Tibial nerve (tissue), 3 donors: Measurements from ENCODE around the gene CD93.

Experiments
- CTCF ChIP-seq, 5 experiments: fragments of 200-600 bp in 3 of 5; fragments of 450-650 bp in 2 of 5; sonication (generic) in 3 of 5; IDR thresholded peaks; one replicate each; pipeline ENCODE4 v1.5.1; 2016 to 2019; ENCODE audit warnings: antibody characterized with exemption in 5 of 5, mild to moderate bottlenecking in 3 of 5, moderate library complexity in 2 of 5
- POLR2A ChIP-seq, 2 donors: fragments of 450-650 bp; IDR thresholded peaks; one replicate each; pipeline ENCODE4 v1.6.1; 2017; ENCODE audit warnings: antibody characterized with exemption in 2 of 2, mild to moderate bottlenecking in 2 of 2, moderate library complexity in 2 of 2

GRCh38 chr20:23080521-23080920 lies 5.6 kb downstream of the CD93 start:
- TF ChIP-seq POLR2A (IDR thresholded peaks at IDR 0.05) (no peak), CTCF (IDR thresholded peaks at IDR 0.05) (no peak)
